HepG2 (cell line): ENCODE results near the gene RAB36. TPM values are rescaled to one million over a fixed set of nuclear protein-coding genes. Genes with fewer than 3 reads are reported as not detected.

Source experiments
- ATAC-seq: fragments of 200-7000 bp; cut with Tn5 transposase; 3 replicates; pipeline ENCODE4 v1.9.1; 2020; ENCODE audit warnings: mild to moderate bottlenecking, moderate library complexity
- BruUV-seq: library from RNA; stranded (reverse); fragments of 400-500 nt; replicated peaks from 2 replicates; lab custom pipeline; 2021; lab: Mats Ljungman, UMichigan
- CTCF ChIA-PET: fragments of 300-600 bp; formaldehyde crosslinking; extraction: SDS; loops from one replicate; lab custom pipeline; 2021; ENCODE audit warnings: low total read pairs, inconsistent platforms, low intra/inter-chr PET ratio; lab: Yijun Ruan, JAX
- POLR2A ChIA-PET: fragments of 350-600 bp; sonication (Branson Sonifier 250); formaldehyde crosslinking; loops from one replicate; lab custom pipeline; 2020; ENCODE audit warnings: antibody characterized with exemption, inconsistent platforms; lab: Yijun Ruan, JAX
- DNase-seq: peaks from one replicate; pipeline ENCODE4 v3.0.0-alpha.2; 2015; ENCODE audit warnings: low spot score
- FAIRE-seq: peaks from 3 replicates; lab custom pipeline; 2011; peaks lifted over from hg19 to GRCh38; lab: Jason Lieb, UNC
- H2AFZ ChIP-seq: one replicate; pipeline ENCODE4 v1.6.1; 2011; ENCODE audit warnings: low read length, inconsistent platforms
- H3K27ac ChIP-seq: fragments of 300-600 bp; 3 replicates; pipeline ENCODE4 v1.8.0; 2011; ENCODE audit warnings: mixed run types, mild to moderate bottlenecking, mixed read lengths, low read length, inconsistent platforms; ENCODE audit not compliant: insufficient read depth; ENCODE audit errors: extremely low read length
- H3K27me3 ChIP-seq, 2 experiments: fragments of 200-600 bp in 1 of 2; 2 replicates in 1 of 2; 3 replicates in 1 of 2; pipeline versions ENCODE4 v1.6.0 to v1.8.0; 2011; ENCODE audit warnings: low read length in 2 of 2, mild to moderate bottlenecking in 2 of 2, moderate library complexity in 2 of 2, inconsistent platforms in 1 of 2; ENCODE audit not compliant: insufficient read depth in 2 of 2, control insufficient read depth in 1 of 2
- H3K36me3 ChIP-seq, 2 experiments: fragments of 200-600 bp in 1 of 2; replicated peaks in 1 of 2; 2 replicates in 1 of 2; 3 replicates in 1 of 2; pipeline versions ENCODE4 v1.5.1 to v1.8.0; 2011; ENCODE audit warnings: low read length in 2 of 2, inconsistent platforms in 1 of 2; ENCODE audit not compliant: insufficient read depth in 2 of 2, control insufficient read depth in 1 of 2
- H3K4me1 ChIP-seq: 2 replicates; pipeline ENCODE4 v1.5.1; 2012; ENCODE audit warnings: low read length, inconsistent platforms; ENCODE audit not compliant: insufficient read depth
- H3K4me2 ChIP-seq: 2 replicates; pipeline ENCODE4 v1.6.0; 2011; ENCODE audit warnings: low read depth, low read length, inconsistent platforms
- H3K4me3 ChIP-seq, 3 experiments: fragments of 200-600 bp in 1 of 3; sonication (generic), shearing (Covaris generic) in 1 of 3; replicated peaks in 1 of 3; 2 replicates each; pipeline ENCODE4 v1.5.1; 2011 to 2016; ENCODE audit warnings: low read length in 3 of 3, inconsistent platforms in 2 of 3, low read depth in 2 of 3, mild to moderate bottlenecking in 2 of 3, control low read depth in 1 of 3, mixed read lengths in 1 of 3; ENCODE audit not compliant: insufficient read depth in 1 of 3
- H3K79me2 ChIP-seq: one replicate; pipeline ENCODE4 v1.6.1; 2011; ENCODE audit warnings: low read length, inconsistent platforms; ENCODE audit not compliant: insufficient read depth
- H3K9ac ChIP-seq: 2 replicates; pipeline ENCODE4 v1.6.0; 2011; ENCODE audit warnings: mild to moderate bottlenecking, low read depth, low read length, inconsistent platforms; ENCODE audit not compliant: insufficient read depth
- H3K9me3 ChIP-seq: 2 replicates; pipeline ENCODE4 v1.5.1; 2012; ENCODE audit warnings: mild to moderate bottlenecking, low read length
- H4K20me1 ChIP-seq: 2 replicates; pipeline ENCODE4 v1.6.0; 2011; ENCODE audit warnings: inconsistent platforms, mild to moderate bottlenecking, low read length, moderate library complexity; ENCODE audit not compliant: insufficient read depth
- CHCHD3 ChIP-seq: sonication (generic); formaldehyde crosslinking; IDR thresholded peaks from 2 replicates; pipeline ENCODE4 v1.8.0; 2022; ENCODE audit warnings: mild to moderate bottlenecking, missing genetic modification reagents, moderate library complexity
- DMAP1 ChIP-seq: IDR thresholded peaks from 2 replicates; pipeline ENCODE4 v1.6.1; 2016
- ERF ChIP-seq: IDR thresholded peaks from 2 replicates; pipeline ENCODE4 v1.6.1; 2018; ENCODE audit warnings: missing biosample characterization, missing genetic modification reagents
- FOXP1 ChIP-seq, 2 experiments: fragments of 450-650 bp in 1 of 2; IDR thresholded peaks; 2 replicates each; pipeline ENCODE4 v1.6.1; 2017 to 2018; ENCODE audit warnings: antibody characterized with exemption in 1 of 2
- GABPB1 ChIP-seq: IDR thresholded peaks from 2 replicates; pipeline ENCODE4 v1.6.1; 2016; ENCODE audit warnings: mild to moderate bottlenecking, missing genetic modification reagents, moderate library complexity, missing compliant biosample characterization
- HOXA3 ChIP-seq: sonication (generic); formaldehyde crosslinking; IDR thresholded peaks from 2 replicates; pipeline ENCODE4 v1.5.0; 2020; ENCODE audit warnings: missing genetic modification reagents
- KDM4B ChIP-seq: sonication (generic); formaldehyde crosslinking; IDR thresholded peaks from 2 replicates; pipeline ENCODE4 v1.4.0; 2020; ENCODE audit warnings: missing genetic modification reagents
- MZF1 ChIP-seq: sonication (generic); formaldehyde crosslinking; IDR thresholded peaks from 2 replicates; pipeline ENCODE4 v1.8.1; 2023; ENCODE audit warnings: mild to moderate bottlenecking, missing genetic modification reagents, borderline replicate concordance
- RFX1 ChIP-seq: fragments of 450-650 bp; IDR thresholded peaks from 2 replicates; pipeline ENCODE4 v1.6.1; 2017
- SOX13 ChIP-seq, 3 experiments: fragments of 450-650 bp in 1 of 3; sonication (generic) in 1 of 3; formaldehyde crosslinking in 1 of 3; IDR thresholded peaks in 2 of 3; conservative IDR thresholded peaks in 1 of 3; 2 replicates each; pipeline versions ENCODE4 v1.5.0 to v1.6.1; 2016 to 2020; ENCODE audit warnings: antibody characterized with exemption in 1 of 3, mild to moderate bottlenecking in 1 of 3, missing compliant biosample characterization in 1 of 3, missing genetic modification reagents in 1 of 3, moderate library complexity in 1 of 3
- SOX5 ChIP-seq: IDR thresholded peaks from 2 replicates; pipeline ENCODE4 v1.6.1; 2016; ENCODE audit warnings: borderline replicate concordance
- TMF1 ChIP-seq: sonication (generic); formaldehyde crosslinking; IDR thresholded peaks from 2 replicates; pipeline ENCODE4 v1.8.1; 2022; ENCODE audit warnings: low read depth, missing genetic modification reagents
- ZC3H13 ChIP-seq: sonication (generic); formaldehyde crosslinking; IDR thresholded peaks from 2 replicates; pipeline ENCODE4 v1.8.1; 2023; ENCODE audit warnings: mild to moderate bottlenecking, missing genetic modification reagents, moderate library complexity
- ZNF232 ChIP-seq: sonication (generic); formaldehyde crosslinking; IDR thresholded peaks from 2 replicates; pipeline ENCODE4 v1.4.0; 2020; ENCODE audit warnings: missing genetic modification reagents, borderline replicate concordance
- ZNF740 ChIP-seq: sonication (generic); formaldehyde crosslinking; IDR thresholded peaks from 2 replicates; pipeline ENCODE4 v1.4.0; 2020; ENCODE audit warnings: missing genetic modification reagents
- ZSCAN20 ChIP-seq: sonication (generic); formaldehyde crosslinking; IDR thresholded peaks from 2 replicates; pipeline ENCODE4 v1.4.0; 2020; ENCODE audit warnings: missing genetic modification reagents, mild to moderate bottlenecking, borderline replicate concordance
- WGBS: methylation state at CpG from one replicate; pipeline ENCODE4 v1.1.6; 2017; ENCODE audit warnings: low lambda C conversion rate; 5-methylcytosine and 5-hydroxymethylcytosine counted together
- in situ Hi-C: cut with HindIII; loops from 2 replicates; pipeline ENCODE4 v1.10.0; 2017; ENCODE audit warnings: low pct_unique_long_range_greater_than_20kb; ENCODE audit not compliant: extremely low pct_ligation_motif_present
- intact Hi-C: fragments of 100-400 bp; cut with micrococcal nuclease; formaldehyde crosslinking; loops from one replicate; pipeline ENCODE4 v1.10.0; 2022; ENCODE audit not compliant: unreplicated experiment
- polyA plus RNA-seq, 8 experiments: library from polyadenylated mRNA; depleted of rRNA in 3 of 8; stranded (reverse) in 7 of 8; unstranded in 1 of 8; fragments of >200 nt; fragmentation: Illumina TruSeq in 4 of 8; extraction: Trizol in 4 of 8; gene quantifications; 2 replicates each; pipeline versions ENCODE4 v1.2.1 to v1.2.3, GENCODE V29; 2011 to 2016; ENCODE audit warnings: low read depth in 4 of 8, missing spikeins in 1 of 8, mixed read lengths in 1 of 8; ENCODE audit not compliant: insufficient read depth in 1 of 8
- total RNA-seq, 5 experiments: library from RNA; depleted of rRNA; stranded (reverse); fragments of >200 nt; fragmentation: Illumina TruSeq; extraction: Trizol; gene quantifications; 2 replicates each; pipeline ENCODE4 v1.2.3, GENCODE V29; 2016; ENCODE audit warnings: low read depth in 1 of 5
- TF ChIP-seq, protein P1 (sequence below): fragments of 450-650 bp; IDR thresholded peaks from 2 replicates; pipeline ENCODE4 v1.6.1; 2017
- TF ChIP-seq, protein P2 (sequence below): sonication (generic); formaldehyde crosslinking; IDR thresholded peaks from 2 replicates; pipeline ENCODE4; 2020; ENCODE audit warnings: missing genetic modification reagents, mild to moderate bottlenecking, borderline replicate concordance

The RAB36 gene
- total and polyA plus RNA-seq, 2 of the 13 experiments (the other 11 are each of a cell fraction or from before 2014, with no cell fraction given): 0.24 to 0.86 TPM

GRCh38 chr22:23187871-23188700 is 42.8 kb downstream of the RAB36 start:
- intact Hi-C loops: no loop called here
- Histone ChIP-seq H3K27me3 (no peaks in the 10 kb centered on the region), H3K9me3 (no peaks in the 10 kb centered on the region), H3K4me3 (no peak overlapping the region), H3K4me2 (no peak overlapping the region), H3K27ac (no peak overlapping the region), H3K9ac (no peak overlapping the region), H3K36me3 (peaks cover 12 to 47% of the 10 kb centered on the region in 2 experiments; a peak in 4 of 5 replicates), H4K20me1 (peaks cover 32% of the 10 kb centered on the region), H3K4me1 (peaks cover 33% of the 10 kb centered on the region), H2AFZ (no peak overlapping the region), H3K79me2 (peaks cover 88% of the 10 kb centered on the region)
- 95% methylated on average over 7 of the region's 7 CpGs for WGBS
- DNase-seq (no peak), ATAC-seq (no peak), FAIRE-seq (no peak)
- no TSS peak for BruUV-seq
- no peak for TF ChIP-seq ZC3H13 (CRISPR knock-in tag)
- TF ChIP-seq KDM4B (CRISPR knock-in tag): no peak
- TF ChIP-seq ZSCAN20 (CRISPR knock-in tag): no peak
- no peak for TF ChIP-seq SOX5
- no peak for TF ChIP-seq ERF (CRISPR knock-in tag)
- no peak for TF ChIP-seq FOXP1 (IDR thresholded peaks at IDR 0.05)
- TF ChIP-seq FOXP1 (CRISPR knock-in tag; IDR thresholded peaks at IDR 0.05): no peak
- no peak for TF ChIP-seq TMF1 (CRISPR knock-in tag)
- TF ChIP-seq HOXA3 (CRISPR knock-in tag): no peak
- TF ChIP-seq, protein P1, sequence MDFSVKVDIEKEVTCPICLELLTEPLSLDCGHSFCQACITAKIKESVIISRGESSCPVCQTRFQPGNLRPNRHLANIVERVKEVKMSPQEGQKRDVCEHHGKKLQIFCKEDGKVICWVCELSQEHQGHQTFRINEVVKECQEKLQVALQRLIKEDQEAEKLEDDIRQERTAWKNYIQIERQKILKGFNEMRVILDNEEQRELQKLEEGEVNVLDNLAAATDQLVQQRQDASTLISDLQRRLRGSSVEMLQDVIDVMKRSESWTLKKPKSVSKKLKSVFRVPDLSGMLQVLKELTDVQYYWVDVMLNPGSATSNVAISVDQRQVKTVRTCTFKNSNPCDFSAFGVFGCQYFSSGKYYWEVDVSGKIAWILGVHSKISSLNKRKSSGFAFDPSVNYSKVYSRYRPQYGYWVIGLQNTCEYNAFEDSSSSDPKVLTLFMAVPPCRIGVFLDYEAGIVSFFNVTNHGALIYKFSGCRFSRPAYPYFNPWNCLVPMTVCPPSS: no peak
- TF ChIP-seq SOX13 (IDR thresholded peaks at IDR 0.05): no peak
- TF ChIP-seq SOX13 (CRISPR knock-in tag; conservative IDR thresholded peaks at IDR 0.05 in 1 of 2, IDR thresholded peaks at IDR 0.05 in 1 of 2): no peak
- no peak for TF ChIP-seq ZNF740 (CRISPR knock-in tag)
- TF ChIP-seq CHCHD3 (CRISPR knock-in tag): no peak
- no peak for TF ChIP-seq GABPB1 (CRISPR knock-in tag)
- TF ChIP-seq ZNF232 (CRISPR knock-in tag): no peak
- TF ChIP-seq, protein P2, sequence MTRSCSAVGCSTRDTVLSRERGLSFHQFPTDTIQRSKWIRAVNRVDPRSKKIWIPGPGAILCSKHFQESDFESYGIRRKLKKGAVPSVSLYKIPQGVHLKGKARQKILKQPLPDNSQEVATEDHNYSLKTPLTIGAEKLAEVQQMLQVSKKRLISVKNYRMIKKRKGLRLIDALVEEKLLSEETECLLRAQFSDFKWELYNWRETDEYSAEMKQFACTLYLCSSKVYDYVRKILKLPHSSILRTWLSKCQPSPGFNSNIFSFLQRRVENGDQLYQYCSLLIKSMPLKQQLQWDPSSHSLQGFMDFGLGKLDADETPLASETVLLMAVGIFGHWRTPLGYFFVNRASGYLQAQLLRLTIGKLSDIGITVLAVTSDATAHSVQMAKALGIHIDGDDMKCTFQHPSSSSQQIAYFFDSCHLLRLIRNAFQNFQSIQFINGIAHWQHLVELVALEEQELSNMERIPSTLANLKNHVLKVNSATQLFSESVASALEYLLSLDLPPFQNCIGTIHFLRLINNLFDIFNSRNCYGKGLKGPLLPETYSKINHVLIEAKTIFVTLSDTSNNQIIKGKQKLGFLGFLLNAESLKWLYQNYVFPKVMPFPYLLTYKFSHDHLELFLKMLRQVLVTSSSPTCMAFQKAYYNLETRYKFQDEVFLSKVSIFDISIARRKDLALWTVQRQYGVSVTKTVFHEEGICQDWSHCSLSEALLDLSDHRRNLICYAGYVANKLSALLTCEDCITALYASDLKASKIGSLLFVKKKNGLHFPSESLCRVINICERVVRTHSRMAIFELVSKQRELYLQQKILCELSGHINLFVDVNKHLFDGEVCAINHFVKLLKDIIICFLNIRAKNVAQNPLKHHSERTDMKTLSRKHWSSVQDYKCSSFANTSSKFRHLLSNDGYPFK (CRISPR knock-in tag): no peak
- no peak for TF ChIP-seq RFX1
- no peak for TF ChIP-seq DMAP1
- no peak for TF ChIP-seq MZF1 (CRISPR knock-in tag)
- ChIA-PET POLR2A (no interaction called here), CTCF (no interaction called here)
- in situ Hi-C loops: no loop called here
